Measurements from ENCODE around the gene CSF1R. TPM values are rescaled to one million over a fixed set of nuclear protein-coding genes. Genes with fewer than 3 reads are reported as not detected.
"Not testable (repeated sequence)": the region's sequence is repeated elsewhere in the genome, so short reads cannot be mapped to it uniquely, and the experiment has no call there.

Gene CSF1R
- total RNA-seq, 1 donor from 2014 or later = 31.3 TPM

DNA sequence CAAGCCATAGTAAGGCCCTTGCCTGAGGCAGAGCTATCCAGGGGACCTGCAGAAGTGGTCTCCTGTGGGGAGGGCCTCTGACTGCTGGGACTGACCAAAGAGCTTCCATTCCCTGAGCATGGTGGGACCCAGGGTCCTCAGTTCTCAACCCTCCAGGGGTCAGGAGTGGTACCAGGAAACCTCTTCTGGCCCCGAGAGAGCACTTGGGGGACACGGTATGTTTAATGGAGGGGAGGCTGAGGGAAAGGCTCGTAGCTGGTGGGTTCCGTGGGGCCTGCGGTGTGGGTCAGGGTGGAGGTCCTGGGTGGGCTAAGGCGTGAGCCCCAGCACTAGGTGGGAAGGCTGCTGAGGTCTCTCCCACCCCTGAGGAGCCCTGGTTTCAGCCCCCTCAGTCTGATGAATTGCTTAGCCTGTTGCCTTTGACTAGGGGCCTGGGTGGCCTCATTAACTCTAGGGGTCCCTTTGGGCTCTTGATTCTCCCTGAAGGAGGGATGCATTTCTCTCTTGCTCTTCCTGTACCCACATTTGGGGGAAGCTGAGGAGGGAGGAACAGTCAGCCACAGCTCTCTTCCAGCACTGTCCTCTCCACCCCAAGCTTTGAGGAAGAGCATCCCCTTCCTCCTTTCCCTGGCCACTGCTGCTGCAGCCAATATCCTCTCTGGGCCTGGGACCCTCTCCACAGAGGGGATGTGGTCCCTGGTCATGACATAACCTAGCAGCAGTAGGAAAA lies 34.0 kb downstream of the CSF1R start:
- no peak overlapping the region for H3K4me3 ChIP-seq (ENCODE audit: low read length in 3 of 3)
- no peaks in the 10 kb centered on the region for H3K9me3 ChIP-seq (ENCODE audit: control insufficient read depth in 3 of 3, low read length in 3 of 3)
- H3K4me1 ChIP-seq (ENCODE audit: control insufficient read depth in 3 of 3, insufficient read depth in 3 of 3, low read length in 3 of 3) = peaks cover 0 to 1% (median under 1%) of the 10 kb centered on the region in 3 donors
- H3K36me3 ChIP-seq (ENCODE audit: control insufficient read depth in 3 of 3, insufficient read depth in 3 of 3, low read length in 3 of 3) = peaks cover 70 to 80% (median 71%) of the 10 kb centered on the region in 3 donors
- no peaks in the 10 kb centered on the region for H3K27me3 ChIP-seq (ENCODE audit: control insufficient read depth in 3 of 3, insufficient read depth in 3 of 3, low read length in 3 of 3)
- H3K27ac ChIP-seq (ENCODE audit: low read depth, low read length) = no peak overlapping the region
- no peak overlapping the region for H3K9ac ChIP-seq (ENCODE audit: low read depth in 1 of 3, low read length in 3 of 3)

DNA sequence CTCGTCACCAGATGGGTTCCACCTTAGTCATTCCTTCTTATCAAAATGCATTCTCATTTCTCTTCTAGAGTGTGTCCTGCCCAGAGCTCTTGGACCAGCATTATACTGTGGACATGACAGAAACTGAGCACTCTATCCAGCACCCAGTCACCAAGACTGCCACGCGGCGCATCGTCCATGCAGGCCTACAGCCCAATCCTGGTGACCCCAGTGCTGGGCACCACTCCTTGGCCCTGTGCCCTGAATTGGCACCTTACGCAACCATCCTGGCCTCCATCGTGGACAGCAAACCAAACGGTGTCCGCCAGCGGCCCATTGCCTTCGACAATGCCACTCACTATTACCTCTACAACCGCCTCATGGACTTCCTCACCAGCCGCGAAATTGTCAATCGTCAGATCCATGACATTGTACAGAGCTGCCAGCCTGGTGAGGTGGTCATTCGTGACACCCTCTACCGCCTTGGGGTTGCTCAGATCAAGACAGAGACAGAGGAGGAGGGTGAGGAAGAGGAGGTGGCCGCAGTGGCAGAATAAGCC lies 34.6 kb downstream of the CSF1R start:
- no peaks in the 10 kb centered on the region for H3K9me3 ChIP-seq (ENCODE audit: control insufficient read depth in 3 of 3, low read length in 3 of 3)
- no peak overlapping the region for H3K27ac ChIP-seq (ENCODE audit: low read depth, low read length)
- no peaks in the 10 kb centered on the region for H3K27me3 ChIP-seq (ENCODE audit: control insufficient read depth in 3 of 3, insufficient read depth in 3 of 3, low read length in 3 of 3)
- no peak overlapping the region for H3K9ac ChIP-seq (ENCODE audit: low read depth in 1 of 3, low read length in 3 of 3)
- no peaks in the 10 kb centered on the region for H3K4me1 ChIP-seq (ENCODE audit: control insufficient read depth in 3 of 3, insufficient read depth in 3 of 3, low read length in 3 of 3)
- no peak overlapping the region for H3K4me3 ChIP-seq (ENCODE audit: low read length in 3 of 3)
- H3K36me3 ChIP-seq (ENCODE audit: control insufficient read depth in 3 of 3, insufficient read depth in 3 of 3, low read length in 3 of 3) = peaks cover 73 to 82% (median 73%) of the 10 kb centered on the region in 3 donors

DNA sequence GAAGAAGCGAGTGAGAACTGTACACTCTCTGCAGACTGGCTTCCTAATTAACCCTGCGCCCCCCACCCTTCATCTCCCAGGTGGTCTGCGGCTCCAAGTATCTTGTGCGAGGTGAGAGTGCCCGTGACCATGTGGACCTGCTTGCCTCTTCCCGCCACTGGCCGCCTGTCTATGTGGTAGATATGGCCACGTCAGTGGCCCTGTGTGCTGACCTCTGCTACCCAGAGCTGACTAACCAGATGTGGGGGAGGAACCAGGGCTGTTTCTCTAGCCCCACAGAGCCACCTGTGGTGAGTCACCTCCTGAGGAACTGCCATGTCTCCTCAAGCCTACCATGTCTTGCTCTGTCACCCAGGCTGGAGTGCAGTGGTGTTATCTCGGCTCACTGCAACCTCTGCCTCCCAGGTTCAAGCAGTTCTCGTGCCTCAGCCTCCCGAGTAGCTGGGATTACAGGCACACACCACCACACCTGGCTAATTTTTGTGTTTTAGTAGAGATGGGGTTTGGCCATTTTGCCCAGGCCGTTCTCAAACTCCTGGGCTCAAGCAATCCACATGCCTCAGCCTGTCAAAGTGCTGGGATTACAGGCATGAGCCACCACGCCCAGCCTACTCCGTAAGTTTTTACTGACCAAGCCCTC lies 36.1 kb downstream of the CSF1R start:
- not testable (repeated sequence) for H3K4me1 ChIP-seq (ENCODE audit: control insufficient read depth in 3 of 3, insufficient read depth in 3 of 3, low read length in 3 of 3); H3K9ac ChIP-seq (ENCODE audit: low read depth in 1 of 3, low read length in 3 of 3); H3K9me3 ChIP-seq (ENCODE audit: control insufficient read depth in 3 of 3, low read length in 3 of 3); H3K27ac ChIP-seq (ENCODE audit: low read depth, low read length); H3K4me3 ChIP-seq (ENCODE audit: low read length in 3 of 3); H3K27me3 ChIP-seq (ENCODE audit: control insufficient read depth in 3 of 3, insufficient read depth in 3 of 3, low read length in 3 of 3)
- H3K36me3 ChIP-seq (ENCODE audit: control insufficient read depth in 3 of 3, insufficient read depth in 3 of 3, low read length in 3 of 3) = peaks cover 78 to 87% (median 83%) of the 10 kb centered on the region in 3 donors

DNA sequence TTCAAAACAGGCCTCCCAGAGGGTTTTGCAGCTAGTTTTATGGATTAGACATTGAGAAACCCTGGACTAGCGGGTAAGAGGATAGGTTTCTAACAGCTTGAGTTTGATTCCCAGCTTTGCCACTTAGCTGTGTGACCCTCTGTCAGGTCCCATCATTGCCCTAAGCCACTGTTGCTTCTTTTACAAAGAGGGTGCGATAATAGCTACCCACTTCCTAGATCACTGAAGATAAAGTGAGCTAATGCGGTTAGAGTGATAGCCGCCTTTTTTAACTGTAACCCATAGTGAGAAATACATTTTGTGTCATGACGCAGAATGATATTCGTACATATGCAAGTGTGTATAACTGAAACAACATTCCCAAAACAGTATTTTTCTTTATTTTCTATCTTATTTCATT lies 40.3 kb downstream of the CSF1R start:
- Histone ChIP-seq H3K4me1 (ENCODE audit: control insufficient read depth in 3 of 3, insufficient read depth in 3 of 3, low read length in 3 of 3) (peaks cover 27 to 30% (median 27%) of the 10 kb centered on the region in 3 donors), H3K27ac (ENCODE audit: low read depth, low read length) (no peak overlapping the region), H3K9me3 (ENCODE audit: control insufficient read depth in 3 of 3, low read length in 3 of 3) (no peaks in the 10 kb centered on the region), H3K9ac (ENCODE audit: low read depth in 1 of 3, low read length in 3 of 3) (no peak overlapping the region), H3K4me3 (ENCODE audit: low read length in 3 of 3) (no peak overlapping the region), H3K27me3 (ENCODE audit: control insufficient read depth in 3 of 3, insufficient read depth in 3 of 3, low read length in 3 of 3) (no peaks in the 10 kb centered on the region), H3K36me3 (ENCODE audit: control insufficient read depth in 3 of 3, insufficient read depth in 3 of 3, low read length in 3 of 3) (peaks cover 54 to 73% (median 64%) of the 10 kb centered on the region in 3 donors)

DNA sequence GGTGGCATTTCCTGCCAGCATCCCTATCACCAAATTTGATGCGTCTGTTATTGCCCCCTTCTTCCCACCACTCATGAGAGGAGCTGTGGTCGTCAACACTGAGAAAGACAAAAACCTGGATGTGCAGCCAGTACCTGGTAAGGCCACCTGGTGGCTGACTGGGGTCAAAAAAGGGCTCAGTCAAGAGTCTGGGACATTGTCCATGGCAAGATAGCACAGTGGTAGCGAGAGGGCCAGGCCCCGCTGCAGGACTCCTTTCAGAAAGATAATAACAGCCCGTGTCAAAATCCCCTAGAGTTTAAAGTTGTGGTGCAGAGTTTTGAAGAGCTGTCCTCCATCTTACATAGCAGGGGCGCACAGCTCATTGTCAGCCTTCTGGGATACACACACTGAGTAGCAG lies 40.8 kb downstream of the CSF1R start:
- Histone ChIP-seq H3K36me3 (ENCODE audit: control insufficient read depth in 3 of 3, insufficient read depth in 3 of 3, low read length in 3 of 3) (peaks cover 54 to 73% (median 64%) of the 10 kb centered on the region in 3 donors), H3K4me3 (ENCODE audit: low read length in 3 of 3) (no peak overlapping the region), H3K9ac (ENCODE audit: low read depth in 1 of 3, low read length in 3 of 3) (no peak overlapping the region), H3K27ac (ENCODE audit: low read depth, low read length) (no peak overlapping the region), H3K9me3 (ENCODE audit: control insufficient read depth in 3 of 3, low read length in 3 of 3) (no peaks in the 10 kb centered on the region), H3K4me1 (ENCODE audit: control insufficient read depth in 3 of 3, insufficient read depth in 3 of 3, low read length in 3 of 3) (peaks cover 27 to 30% (median 27%) of the 10 kb centered on the region in 3 donors), H3K27me3 (ENCODE audit: control insufficient read depth in 3 of 3, insufficient read depth in 3 of 3, low read length in 3 of 3) (no peaks in the 10 kb centered on the region)

DNA sequence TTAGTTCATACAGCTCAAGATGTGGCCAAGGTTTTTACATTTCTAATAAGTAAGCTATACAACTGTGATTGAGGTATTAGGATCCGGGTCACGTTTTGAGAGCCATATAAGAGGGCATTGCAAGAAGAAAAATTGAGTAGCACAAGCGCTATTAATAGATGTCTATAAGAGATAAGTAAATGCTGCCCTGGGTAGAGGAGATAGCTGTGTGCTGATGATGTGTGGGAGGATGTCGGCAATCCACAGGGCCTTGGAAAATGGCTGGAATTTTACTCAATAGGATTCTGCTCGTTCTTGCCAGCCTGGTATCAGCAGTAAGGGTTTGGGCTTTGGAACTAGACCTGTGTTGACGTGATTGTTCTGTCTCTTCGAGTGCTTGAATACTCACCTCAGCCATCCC lies 41.6 kb downstream of the CSF1R start:
- H3K4me1 ChIP-seq (ENCODE audit: control insufficient read depth in 3 of 3, insufficient read depth in 3 of 3, low read length in 3 of 3) = peaks cover 27 to 30% (median 27%) of the 10 kb centered on the region in 3 donors
- H3K36me3 ChIP-seq (ENCODE audit: control insufficient read depth in 3 of 3, insufficient read depth in 3 of 3, low read length in 3 of 3) = peaks cover 48 to 70% (median 62%) of the 10 kb centered on the region in 3 donors
- H3K27ac ChIP-seq (ENCODE audit: low read depth, low read length) = no peak overlapping the region
- H3K9me3 ChIP-seq (ENCODE audit: control insufficient read depth in 3 of 3, low read length in 3 of 3) = no peaks in the 10 kb centered on the region
- no peaks in the 10 kb centered on the region for H3K27me3 ChIP-seq (ENCODE audit: control insufficient read depth in 3 of 3, insufficient read depth in 3 of 3, low read length in 3 of 3)
- no peak overlapping the region for H3K9ac ChIP-seq (ENCODE audit: low read depth in 1 of 3, low read length in 3 of 3)
- H3K4me3 ChIP-seq (ENCODE audit: low read length in 3 of 3) = no peak overlapping the region

DNA sequence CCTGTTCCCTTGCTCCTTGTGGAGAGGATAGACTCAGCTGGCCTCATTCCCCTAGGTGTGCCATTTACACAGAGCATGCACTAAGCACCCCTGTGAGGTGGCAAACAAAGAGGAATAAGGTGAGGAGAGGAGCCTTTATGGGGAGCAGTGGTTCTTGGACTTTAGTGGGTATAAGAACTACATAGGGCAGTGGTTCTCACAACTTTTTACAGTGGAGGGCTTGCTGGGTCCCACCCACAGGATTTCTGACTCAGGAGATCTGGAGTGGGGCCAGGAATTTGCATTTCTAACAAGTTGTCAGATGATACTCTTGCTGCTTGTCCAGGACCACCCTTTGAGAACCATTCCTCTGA lies 42.0 kb downstream of the CSF1R start:
- H3K9ac ChIP-seq (ENCODE audit: low read depth in 1 of 3, low read length in 3 of 3) = no peak overlapping the region
- H3K4me1 ChIP-seq (ENCODE audit: control insufficient read depth in 3 of 3, insufficient read depth in 3 of 3, low read length in 3 of 3) = peaks cover 27 to 30% (median 27%) of the 10 kb centered on the region in 3 donors
- H3K9me3 ChIP-seq (ENCODE audit: control insufficient read depth in 3 of 3, low read length in 3 of 3) = no peaks in the 10 kb centered on the region
- H3K4me3 ChIP-seq (ENCODE audit: low read length in 3 of 3) = no peak overlapping the region
- H3K27ac ChIP-seq (ENCODE audit: low read depth, low read length) = peak overlapping the region; percentile 66
- H3K36me3 ChIP-seq (ENCODE audit: control insufficient read depth in 3 of 3, insufficient read depth in 3 of 3, low read length in 3 of 3) = peaks cover 44 to 67% (median 59%) of the 10 kb centered on the region in 3 donors
- no peaks in the 10 kb centered on the region for H3K27me3 ChIP-seq (ENCODE audit: control insufficient read depth in 3 of 3, insufficient read depth in 3 of 3, low read length in 3 of 3)

DNA sequence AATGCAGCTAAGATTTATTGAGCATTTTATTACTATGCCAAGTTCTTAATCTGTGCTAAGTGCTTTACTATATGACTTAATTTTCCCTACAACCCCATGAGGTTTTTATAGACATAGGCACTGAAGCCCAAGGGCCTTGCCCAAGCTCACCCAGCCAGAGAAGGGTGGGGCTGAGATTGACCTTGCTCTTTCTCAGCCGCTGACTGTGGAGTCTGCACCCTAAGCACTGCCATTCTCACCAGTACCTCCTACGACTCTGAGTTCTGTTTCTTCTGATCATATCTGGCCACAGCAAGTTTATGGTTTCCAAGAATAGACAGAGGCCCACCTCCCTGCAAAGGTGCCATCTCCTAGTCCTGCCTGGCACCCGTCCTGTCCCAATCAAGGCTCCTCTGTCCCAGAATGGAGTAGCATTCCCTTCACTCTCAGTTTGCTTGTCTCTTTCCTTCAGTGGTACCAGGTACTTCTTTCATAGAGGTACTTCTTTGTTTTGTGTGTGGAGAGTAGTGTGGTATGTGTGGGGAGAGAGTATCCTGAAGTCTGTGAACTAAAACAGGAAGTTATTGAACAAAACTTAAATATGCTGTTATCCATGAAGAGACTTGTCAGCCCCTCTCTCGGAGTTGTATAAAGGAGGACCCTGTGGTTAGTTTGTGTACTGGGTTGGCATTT lies 42.6 kb downstream of the CSF1R start:
- Histone ChIP-seq H3K9me3 (ENCODE audit: control insufficient read depth in 3 of 3, low read length in 3 of 3) (no peaks in the 10 kb centered on the region), H3K4me1 (ENCODE audit: control insufficient read depth in 3 of 3, insufficient read depth in 3 of 3, low read length in 3 of 3) (peaks cover 27 to 30% (median 27%) of the 10 kb centered on the region in 3 donors), H3K4me3 (ENCODE audit: low read length in 3 of 3) (no peak overlapping the region), H3K36me3 (ENCODE audit: control insufficient read depth in 3 of 3, insufficient read depth in 3 of 3, low read length in 3 of 3) (peaks cover 42 to 61% (median 59%) of the 10 kb centered on the region in 3 donors), H3K27me3 (ENCODE audit: control insufficient read depth in 3 of 3, insufficient read depth in 3 of 3, low read length in 3 of 3) (no peaks in the 10 kb centered on the region), H3K27ac (ENCODE audit: low read depth, low read length) (peak overlapping the region; percentile 66), H3K9ac (ENCODE audit: low read depth in 1 of 3, low read length in 3 of 3) (no peak overlapping the region)

DNA sequence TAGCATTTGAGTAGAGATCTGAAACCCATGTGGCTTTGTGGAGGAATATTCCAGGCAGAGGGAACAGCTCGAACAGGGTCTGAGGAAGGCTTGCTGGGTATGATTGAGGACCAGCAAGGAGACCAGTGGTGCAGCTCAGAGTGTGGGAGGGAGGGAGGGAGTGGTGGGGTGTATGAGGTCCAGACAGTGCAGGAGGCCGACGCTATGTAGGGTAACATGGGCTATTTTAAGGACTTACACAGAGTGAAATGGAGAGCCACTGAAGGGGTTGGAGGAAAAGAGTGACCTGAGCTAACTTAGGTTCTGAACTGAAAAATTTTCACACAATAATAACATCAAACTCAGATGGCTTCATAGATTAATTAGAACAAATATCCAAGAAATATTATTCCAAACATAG lies 43.9 kb downstream of the CSF1R start:
- Histone ChIP-seq H3K27me3 (ENCODE audit: control insufficient read depth in 3 of 3, insufficient read depth in 3 of 3, low read length in 3 of 3) (no peaks in the 10 kb centered on the region), H3K4me3 (ENCODE audit: low read length in 3 of 3) (peak overlapping the region in 1 of 3 donors; percentile 3), H3K9ac (ENCODE audit: low read depth in 1 of 3, low read length in 3 of 3) (peak overlapping the region in 2 of 3 donors; percentile 40 to 46), H3K27ac (ENCODE audit: low read depth, low read length) (peak overlapping the region; percentile 59), H3K9me3 (ENCODE audit: control insufficient read depth in 3 of 3, low read length in 3 of 3) (no peaks in the 10 kb centered on the region), H3K36me3 (ENCODE audit: control insufficient read depth in 3 of 3, insufficient read depth in 3 of 3, low read length in 3 of 3) (peaks cover 29 to 58% (median 55%) of the 10 kb centered on the region in 3 donors), H3K4me1 (ENCODE audit: control insufficient read depth in 3 of 3, insufficient read depth in 3 of 3, low read length in 3 of 3) (peaks cover 27 to 30% (median 29%) of the 10 kb centered on the region in 3 donors)

All from skeletal muscle tissue (tissue), 4 donors.